ENCODE results near the gene WDR35.

- TF ChIP-seq, protein P1, sequence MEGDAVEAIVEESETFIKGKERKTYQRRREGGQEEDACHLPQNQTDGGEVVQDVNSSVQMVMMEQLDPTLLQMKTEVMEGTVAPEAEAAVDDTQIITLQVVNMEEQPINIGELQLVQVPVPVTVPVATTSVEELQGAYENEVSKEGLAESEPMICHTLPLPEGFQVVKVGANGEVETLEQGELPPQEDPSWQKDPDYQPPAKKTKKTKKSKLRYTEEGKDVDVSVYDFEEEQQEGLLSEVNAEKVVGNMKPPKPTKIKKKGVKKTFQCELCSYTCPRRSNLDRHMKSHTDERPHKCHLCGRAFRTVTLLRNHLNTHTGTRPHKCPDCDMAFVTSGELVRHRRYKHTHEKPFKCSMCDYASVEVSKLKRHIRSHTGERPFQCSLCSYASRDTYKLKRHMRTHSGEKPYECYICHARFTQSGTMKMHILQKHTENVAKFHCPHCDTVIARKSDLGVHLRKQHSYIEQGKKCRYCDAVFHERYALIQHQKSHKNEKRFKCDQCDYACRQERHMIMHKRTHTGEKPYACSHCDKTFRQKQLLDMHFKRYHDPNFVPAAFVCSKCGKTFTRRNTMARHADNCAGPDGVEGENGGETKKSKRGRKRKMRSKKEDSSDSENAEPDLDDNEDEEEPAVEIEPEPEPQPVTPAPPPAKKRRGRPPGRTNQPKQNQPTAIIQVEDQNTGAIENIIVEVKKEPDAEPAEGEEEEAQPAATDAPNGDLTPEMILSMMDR (conservative IDR thresholded peaks at IDR 0.05; ENCODE audit: low read depth, low read length), result no peak
- no peak for TF ChIP-seq MAFK (IDR thresholded peaks at IDR 0.05; ENCODE audit: low read depth, low read length)
- no peak for TF ChIP-seq POLR2A (IDR thresholded peaks at IDR 0.05; ENCODE audit: low read depth, low read length)
- no peak for TF ChIP-seq MXI1 (IDR thresholded peaks at IDR 0.05; ENCODE audit: borderline replicate concordance, low read depth, low read length)
- TF ChIP-seq BHLHE40 (IDR thresholded peaks at IDR 0.05; ENCODE audit: low read depth, low read length), result no peak
- no peak for TF ChIP-seq MAZ (IDR thresholded peaks at IDR 0.05; ENCODE audit: borderline replicate concordance, low read depth, low read length)
These were observed 26.5 kb downstream of the WDR35 start for GRCh38 chr2:19963386-19963785.
